ENCODE measurements around the gene RIMBP2. TPM values are rescaled to one million over a fixed set of nuclear protein-coding genes. Genes with fewer than 3 reads are reported as not detected.

RIMBP2 gene
- total RNA-seq, 2 donors from 2014 or later: 0.14 TPM; not detected in 1

DNA sequence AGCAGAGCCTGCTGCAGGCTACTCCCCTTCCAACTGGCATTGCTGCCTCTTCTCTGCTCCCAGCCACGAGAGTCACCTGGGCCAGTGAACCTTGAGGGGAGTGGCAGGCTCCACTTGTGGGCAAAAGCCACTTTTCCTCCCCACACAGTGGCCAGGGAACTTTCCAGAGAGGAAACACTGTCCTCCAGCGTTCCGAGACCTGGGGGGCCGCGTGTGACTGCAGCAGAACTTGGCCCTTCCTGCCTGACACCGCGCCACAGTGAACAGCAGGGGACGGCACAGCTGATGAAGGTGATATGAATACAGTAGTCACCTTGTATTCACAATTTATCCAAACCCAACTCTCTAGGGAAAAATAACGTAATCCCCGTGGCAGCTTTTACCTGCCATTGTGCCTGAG lies 263.6 kb downstream of the RIMBP2 start:
- no peak for DNase-seq
- no peak overlapping the region for H3K27ac Mint-ChIP-seq
- no peak for ATAC-seq (replicated peaks in 1 of 2)
- no peaks in the 10 kb centered on the region for H3K27me3 Mint-ChIP-seq (ENCODE audit: low read depth)
- no peaks in the 10 kb centered on the region for H3K36me3 Mint-ChIP-seq (ENCODE audit: insufficient read depth in 2 of 2)
- no peaks in the 10 kb centered on the region for H3K9me3 Mint-ChIP-seq
- no peak overlapping the region for H3K4me3 Mint-ChIP-seq
- no peaks in the 10 kb centered on the region for H3K4me1 Mint-ChIP-seq (ENCODE audit: low read depth)

DNA sequence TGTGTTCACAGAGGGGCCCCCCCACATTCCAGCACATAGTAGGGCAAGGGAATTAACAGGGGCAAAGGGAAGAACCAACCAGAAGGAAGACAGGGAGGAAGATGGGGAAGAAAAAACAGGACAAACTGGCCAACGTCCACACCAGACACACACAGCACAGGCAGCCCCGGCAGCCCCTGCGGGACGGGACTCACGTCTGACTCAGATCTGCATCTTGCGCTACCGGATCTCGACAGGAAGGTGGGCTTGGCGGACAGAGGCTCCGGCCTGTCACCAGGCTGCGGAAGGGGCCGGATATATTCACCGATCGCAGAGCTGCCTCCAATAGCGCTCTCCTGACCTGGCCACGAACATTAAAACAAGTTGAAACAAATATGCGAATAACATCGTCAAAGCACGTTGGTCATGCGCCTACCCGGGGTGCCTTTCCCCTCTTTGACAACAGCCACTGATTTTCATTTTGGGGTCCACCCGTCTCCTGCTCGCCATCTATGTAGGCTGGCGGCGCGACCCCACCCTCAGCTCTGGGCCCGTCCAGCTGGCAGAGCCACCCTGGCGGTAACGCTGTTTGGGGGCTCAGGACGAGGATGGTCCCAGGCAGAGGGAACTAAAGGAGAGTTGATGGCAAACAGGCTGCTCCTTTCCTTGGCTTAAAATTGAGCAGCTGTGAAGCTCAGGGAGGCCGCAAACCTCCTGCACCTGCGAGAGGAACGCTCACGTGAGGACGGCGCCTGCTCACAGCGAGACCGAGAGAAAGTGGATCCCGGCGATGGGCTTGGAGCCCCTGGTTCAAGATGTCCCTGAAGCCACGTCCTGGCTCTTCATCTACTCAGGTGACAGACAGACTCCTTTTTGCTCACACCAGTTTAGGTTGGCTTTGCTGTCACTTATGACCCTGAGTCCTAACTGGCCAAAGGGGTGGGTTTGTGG lies 264.8 kb downstream of the RIMBP2 start:
- DNase-seq: no peak

DNA sequence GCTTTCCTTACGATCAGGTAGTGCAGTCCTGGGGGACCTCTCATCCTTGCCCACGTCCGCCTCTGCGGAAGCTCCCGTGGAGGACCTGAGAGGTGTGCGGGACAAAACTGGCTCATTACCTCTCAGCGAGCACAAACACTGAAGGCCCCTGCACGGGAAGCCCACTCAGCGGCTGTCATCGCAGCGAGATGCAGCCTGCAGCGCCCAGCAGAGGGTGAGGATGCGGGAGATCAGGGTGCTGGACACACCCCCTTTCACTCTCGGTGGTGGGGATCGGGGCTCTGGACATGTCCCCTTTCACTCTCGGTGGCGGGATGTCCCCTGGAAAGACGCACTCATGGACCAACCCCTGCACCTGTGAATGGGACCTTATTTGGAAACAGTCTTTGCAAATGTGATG lies 266.8 kb downstream of the RIMBP2 start:
- DNase-seq: no peak
- H3K4me3 Mint-ChIP-seq: no peak overlapping the region
- H3K27ac Mint-ChIP-seq: no peak overlapping the region
- H3K9me3 Mint-ChIP-seq: no peaks in the 10 kb centered on the region
- no peaks in the 10 kb centered on the region for H3K27me3 Mint-ChIP-seq (ENCODE audit: low read depth)
- H3K4me1 Mint-ChIP-seq (ENCODE audit: low read depth): no peaks in the 10 kb centered on the region
- ATAC-seq (replicated peaks in 1 of 2): no peak
- H3K36me3 Mint-ChIP-seq (ENCODE audit: insufficient read depth in 2 of 2): no peaks in the 10 kb centered on the region

More for the DNA sequence above, 264.8 kb downstream of the RIMBP2 start:
- Mint-ChIP-seq H3K9me3 (no peaks in the 10 kb centered on the region), H3K4me3 (no peak overlapping the region), H3K27me3 (ENCODE audit: low read depth) (no peaks in the 10 kb centered on the region), H3K36me3 (ENCODE audit: insufficient read depth in 2 of 2) (no peaks in the 10 kb centered on the region), H3K27ac (no peak overlapping the region), H3K4me1 (ENCODE audit: low read depth) (no peaks in the 10 kb centered on the region)
- no peak for ATAC-seq (replicated peaks in 1 of 2)

DNA sequence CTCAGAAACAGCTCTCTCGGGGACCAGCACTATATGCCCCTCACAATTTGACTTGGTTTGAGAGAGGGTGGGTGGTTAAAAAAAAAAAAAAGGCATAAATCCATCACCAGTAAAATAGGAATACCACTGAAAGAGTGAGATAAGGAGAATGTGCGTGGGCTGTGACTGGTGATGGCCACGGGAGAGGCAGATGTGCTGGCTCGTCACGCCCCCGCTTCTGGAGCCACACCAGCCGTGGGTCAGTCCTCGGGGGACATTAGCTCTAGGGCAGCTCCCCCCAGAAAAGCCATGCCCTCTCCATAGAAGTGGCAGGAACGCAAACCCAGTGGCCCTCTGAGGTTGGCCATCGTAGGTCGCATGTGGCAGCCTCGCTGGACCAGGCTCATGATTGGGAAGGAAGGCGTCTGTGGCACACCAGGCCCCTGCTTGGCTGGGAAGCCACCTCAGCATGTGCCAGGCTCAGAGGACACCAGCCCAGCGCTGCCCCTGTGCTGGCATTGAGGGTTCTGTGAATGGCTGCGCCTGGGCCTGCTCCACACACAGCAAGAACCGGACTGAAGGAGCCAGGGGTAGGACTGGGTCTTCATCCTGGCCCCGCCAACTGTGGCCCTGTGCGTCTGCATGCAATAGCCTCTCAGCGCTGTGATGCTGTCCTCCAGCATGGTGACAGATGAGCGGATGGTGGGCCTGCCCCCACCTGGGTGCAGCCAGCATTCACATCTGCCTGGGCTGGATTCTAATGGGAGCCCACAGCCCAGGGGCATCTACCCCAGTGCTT lies 267.9 kb downstream of the RIMBP2 start:
- Mint-ChIP-seq H3K27ac (no peak overlapping the region), H3K9me3 (no peaks in the 10 kb centered on the region)
- no peak for ATAC-seq (replicated peaks in 1 of 2)

DNA sequence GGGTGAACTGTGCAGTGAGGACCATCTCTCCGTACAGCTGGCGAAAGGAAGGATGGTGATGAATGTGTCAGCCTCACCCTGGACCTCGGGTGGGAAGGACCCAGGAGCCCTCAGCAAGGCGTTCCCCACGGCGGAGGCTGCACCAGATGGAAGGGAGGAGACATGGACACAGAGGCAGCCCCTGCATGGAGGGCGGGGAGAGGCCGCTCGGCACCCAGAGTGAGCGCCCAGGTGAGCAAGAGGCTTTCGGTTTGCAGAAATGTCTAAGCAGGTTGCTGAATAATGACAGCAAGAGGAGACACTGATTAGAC lies 268.5 kb downstream of the RIMBP2 start:
- Mint-ChIP-seq H3K4me1 (ENCODE audit: low read depth) (no peaks in the 10 kb centered on the region), H3K36me3 (ENCODE audit: insufficient read depth in 2 of 2) (no peaks in the 10 kb centered on the region), H3K4me3 (no peak overlapping the region), H3K27me3 (ENCODE audit: low read depth) (no peaks in the 10 kb centered on the region), H3K9me3 (no peaks in the 10 kb centered on the region), H3K27ac (no peak overlapping the region)
- ATAC-seq (replicated peaks in 1 of 2) (no peak), DNase-seq (no peak)

More for the DNA sequence above, 267.9 kb downstream of the RIMBP2 start:
- H3K4me3 Mint-ChIP-seq: no peak overlapping the region
- H3K4me1 Mint-ChIP-seq (ENCODE audit: low read depth): no peaks in the 10 kb centered on the region
- no peaks in the 10 kb centered on the region for H3K27me3 Mint-ChIP-seq (ENCODE audit: low read depth)
- no peak for DNase-seq
- H3K36me3 Mint-ChIP-seq (ENCODE audit: insufficient read depth in 2 of 2): no peaks in the 10 kb centered on the region

DNA sequence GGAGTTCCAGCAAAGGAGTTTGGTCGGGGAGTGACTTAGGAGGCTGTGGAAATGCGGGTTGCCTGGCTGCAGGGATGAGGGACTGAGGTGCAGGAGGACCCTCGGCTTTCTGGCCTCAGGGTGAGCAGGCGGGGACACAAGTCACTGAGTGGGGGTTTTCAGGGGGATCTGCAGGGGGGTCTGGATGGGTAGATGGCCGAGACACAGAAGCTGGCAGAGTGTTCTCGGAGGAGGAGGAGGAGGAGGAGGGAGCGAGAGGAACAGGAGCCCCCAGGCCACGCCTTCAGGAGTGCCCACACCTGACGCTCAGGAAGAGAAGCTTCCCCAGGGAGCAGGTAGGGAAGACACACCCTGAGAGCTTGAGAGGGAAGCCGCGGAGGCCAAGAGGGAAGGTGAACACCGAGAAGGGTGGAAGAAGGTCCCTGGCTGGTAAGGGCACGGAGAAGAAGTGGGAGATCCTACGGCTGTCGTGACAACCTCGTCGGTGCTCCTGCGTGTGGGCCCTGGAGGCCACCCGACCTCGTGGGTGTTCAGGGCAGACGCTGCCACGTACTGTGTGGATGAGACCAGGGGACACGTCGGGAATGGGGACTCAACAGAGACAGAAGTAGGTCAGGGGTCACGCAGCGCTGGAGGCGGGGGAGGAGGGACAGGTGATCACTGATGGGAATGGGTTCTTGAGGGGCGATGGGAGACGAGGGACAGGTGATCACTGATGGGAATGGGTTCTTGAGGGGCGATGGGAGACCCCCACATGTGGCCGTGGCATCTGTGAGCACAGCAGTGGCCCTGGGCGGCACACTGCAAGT lies 269.0 kb downstream of the RIMBP2 start:
- no peak for DNase-seq
- ATAC-seq (replicated peaks in 1 of 2): no peak
- Mint-ChIP-seq H3K4me3 (no peak overlapping the region), H3K4me1 (ENCODE audit: low read depth) (no peaks in the 10 kb centered on the region), H3K9me3 (no peaks in the 10 kb centered on the region), H3K27ac (no peak overlapping the region), H3K36me3 (ENCODE audit: insufficient read depth in 2 of 2) (no peaks in the 10 kb centered on the region), H3K27me3 (ENCODE audit: low read depth) (no peaks in the 10 kb centered on the region)

DNA sequence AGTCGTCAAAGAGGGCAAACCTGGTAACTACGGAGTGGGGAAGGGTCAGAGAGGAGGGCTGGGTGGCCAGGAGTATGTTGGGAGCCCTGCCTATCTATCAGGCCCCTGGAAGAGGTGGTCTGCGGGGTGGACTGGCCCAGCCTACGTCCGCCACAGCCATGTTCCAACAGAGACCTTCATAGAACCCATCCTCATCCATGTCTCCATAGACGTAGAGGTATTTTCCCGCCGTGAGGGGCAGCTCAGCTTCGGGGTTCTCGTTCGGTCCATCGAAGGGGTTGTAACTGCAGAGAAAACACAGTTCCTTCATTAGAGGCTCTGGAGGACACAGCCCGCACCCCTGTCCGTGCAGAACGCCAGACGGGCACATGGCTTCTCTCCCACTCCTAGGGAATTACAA lies 271.1 kb downstream of the RIMBP2 start:
- Mint-ChIP-seq H3K27me3 (ENCODE audit: low read depth) (no peaks in the 10 kb centered on the region), H3K9me3 (no peaks in the 10 kb centered on the region), H3K4me3 (no peak overlapping the region), H3K27ac (no peak overlapping the region), H3K36me3 (ENCODE audit: insufficient read depth in 2 of 2) (peaks cover 0 to 1% of the 10 kb centered on the region in 2 donors), H3K4me1 (ENCODE audit: low read depth) (no peaks in the 10 kb centered on the region)
- DNase-seq: no peak
- no peak for ATAC-seq (replicated peaks in 1 of 2)

DNA sequence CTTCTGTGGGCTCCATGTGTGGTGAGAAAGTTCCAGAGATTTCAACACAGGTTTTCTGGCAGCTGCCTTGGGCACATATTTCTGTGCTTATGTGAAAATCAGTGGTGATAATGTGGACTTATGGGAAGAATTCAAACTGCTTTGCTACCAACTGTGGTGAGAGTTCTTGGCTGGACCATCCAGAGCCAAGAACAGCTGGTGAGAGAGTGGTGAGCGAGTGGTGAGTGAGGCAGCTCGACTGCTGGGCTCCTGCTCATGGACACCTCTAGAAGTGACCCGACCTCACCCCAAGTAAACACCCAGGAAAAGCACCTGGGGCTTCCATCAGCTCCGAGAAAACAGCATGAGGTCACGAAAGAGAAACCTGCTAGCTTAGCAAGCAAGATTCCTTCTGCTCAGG lies 272.0 kb downstream of the RIMBP2 start:
- Mint-ChIP-seq H3K36me3 (ENCODE audit: insufficient read depth in 2 of 2) (peaks cover 1% of the 10 kb centered on the region in 2 donors), H3K27ac (no peak overlapping the region), H3K9me3 (peaks cover 2% of the 10 kb centered on the region in 2 donors), H3K27me3 (ENCODE audit: low read depth) (no peaks in the 10 kb centered on the region), H3K4me1 (ENCODE audit: low read depth) (no peaks in the 10 kb centered on the region), H3K4me3 (no peak overlapping the region)
- DNase-seq (no peak), ATAC-seq (replicated peaks in 1 of 2) (no peak)

DNA sequence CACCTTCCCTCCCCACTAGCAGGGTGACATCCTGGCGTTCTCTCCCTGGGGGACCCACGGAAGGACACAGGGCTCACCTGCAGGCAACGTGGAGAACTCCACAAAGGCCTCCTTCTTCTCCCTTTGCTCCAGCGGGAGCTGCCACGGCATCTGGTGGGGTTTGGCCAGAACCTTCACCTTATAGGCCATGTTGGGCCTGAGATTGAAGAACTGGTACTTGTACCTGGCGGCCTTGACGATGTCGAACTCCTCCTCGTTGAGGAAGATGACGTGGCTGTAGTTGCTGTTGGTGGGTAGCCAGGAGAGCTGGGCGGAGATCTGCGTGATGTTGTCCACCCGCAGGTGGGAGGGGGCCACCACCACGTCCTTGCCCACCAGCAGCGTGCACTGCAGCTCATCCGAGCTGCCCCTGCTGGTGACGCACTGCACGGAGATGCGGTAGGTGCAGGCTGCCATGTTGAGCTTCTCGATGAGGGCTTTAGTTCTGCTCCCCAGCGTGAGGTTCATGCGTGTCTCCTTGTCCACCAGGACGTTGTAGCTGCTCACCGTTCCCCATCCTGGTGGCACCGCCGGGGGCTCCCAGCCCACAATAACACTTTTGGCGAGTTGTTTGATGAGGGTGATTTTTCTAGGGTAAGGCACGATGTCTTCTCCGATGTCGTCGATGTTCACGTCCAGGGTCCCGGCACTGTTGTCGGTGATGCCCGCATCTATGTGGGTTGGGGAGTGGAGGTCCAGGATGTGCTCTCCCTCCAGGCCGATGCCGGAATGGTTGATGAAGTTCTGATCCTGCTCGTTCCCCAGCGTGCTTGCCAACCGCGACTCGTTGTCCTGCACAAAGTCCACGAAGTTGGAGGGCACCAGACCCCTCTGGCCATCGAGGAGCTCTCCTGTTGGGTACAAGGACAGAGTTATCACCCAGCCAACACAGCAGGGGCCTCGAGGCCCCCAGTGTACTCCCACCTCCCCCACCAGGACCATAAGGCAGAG lies 274.0 kb downstream of the RIMBP2 start:
- no peaks in the 10 kb centered on the region for H3K27me3 Mint-ChIP-seq (ENCODE audit: low read depth)
- peaks cover 1 to 2% of the 10 kb centered on the region in 2 donors for H3K36me3 Mint-ChIP-seq (ENCODE audit: insufficient read depth in 2 of 2)
- H3K27ac Mint-ChIP-seq: no peak overlapping the region
- peaks cover 2 to 4% of the 10 kb centered on the region in 2 donors for H3K9me3 Mint-ChIP-seq
- no peaks in the 10 kb centered on the region for H3K4me1 Mint-ChIP-seq (ENCODE audit: low read depth)
- DNase-seq (no peak), ATAC-seq (replicated peaks in 1 of 2) (no peak)
- no peak overlapping the region for H3K4me3 Mint-ChIP-seq

DNA sequence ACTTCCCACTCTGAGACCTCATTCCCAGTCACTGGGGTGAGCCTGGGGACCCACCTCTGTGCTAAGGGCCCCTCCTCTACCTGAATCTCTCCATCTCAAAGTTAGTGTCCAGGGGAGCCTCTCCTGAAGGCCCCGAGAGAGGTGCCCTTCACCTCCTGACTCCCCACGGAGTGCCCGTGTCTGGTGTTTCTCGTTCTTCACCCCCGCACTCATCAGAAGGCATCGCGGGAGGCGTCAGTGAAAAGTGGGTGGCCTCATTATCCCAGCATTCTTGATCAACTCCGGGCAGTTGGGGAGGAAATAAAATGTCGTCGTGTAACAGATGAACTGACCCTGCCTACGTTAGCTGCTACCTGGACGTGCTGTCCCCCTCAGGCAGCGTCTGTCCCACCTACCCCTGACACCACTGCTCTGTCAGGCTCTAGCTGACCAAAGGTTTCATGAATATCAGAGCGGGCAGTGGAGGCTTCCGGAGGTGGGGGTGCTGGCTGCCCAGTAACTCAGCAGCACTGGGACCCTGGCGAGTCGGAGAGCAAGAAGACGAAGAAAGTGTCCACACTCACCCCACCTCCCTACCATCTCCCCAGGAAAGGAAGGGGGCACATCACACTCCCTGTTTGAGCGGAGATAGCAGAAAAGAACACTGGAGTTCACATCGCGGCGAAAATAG lies 275.6 kb downstream of the RIMBP2 start:
- Mint-ChIP-seq H3K4me1 (ENCODE audit: low read depth) (no peaks in the 10 kb centered on the region), H3K27me3 (ENCODE audit: low read depth) (no peaks in the 10 kb centered on the region), H3K4me3 (no peak overlapping the region), H3K9me3 (peaks cover 2 to 4% of the 10 kb centered on the region in 2 donors), H3K27ac (no peak overlapping the region), H3K36me3 (ENCODE audit: insufficient read depth in 2 of 2) (peaks cover 1 to 2% of the 10 kb centered on the region in 2 donors)
- no peak for ATAC-seq (replicated peaks in 1 of 2)
- DNase-seq: no peak

DNA sequence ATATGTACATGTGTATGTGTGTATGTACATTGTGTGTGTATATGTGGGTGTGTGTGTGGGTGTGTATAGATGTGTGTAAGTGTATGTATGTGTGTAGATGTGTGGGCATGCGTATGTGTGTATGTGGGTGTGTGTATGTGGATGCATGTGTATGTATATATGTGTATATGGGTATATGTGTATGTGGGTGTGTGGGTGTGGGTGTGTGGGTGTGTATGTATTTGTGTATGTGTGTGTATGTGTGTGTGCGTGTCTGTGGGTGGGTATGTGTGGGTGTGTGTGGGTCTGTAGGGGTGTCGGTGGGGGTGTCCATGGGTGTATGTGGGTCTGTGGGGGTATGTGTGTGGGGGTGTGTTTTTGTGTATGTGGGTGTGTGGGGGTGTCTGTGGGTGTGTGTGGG lies 276.8 kb downstream of the RIMBP2 start:
- DNase-seq: no peak
- Mint-ChIP-seq H3K9me3 (peaks cover 2 to 4% of the 10 kb centered on the region in 2 donors), H3K27me3 (ENCODE audit: low read depth) (no peaks in the 10 kb centered on the region), H3K27ac (no peak overlapping the region), H3K4me3 (no peak overlapping the region), H3K4me1 (ENCODE audit: low read depth) (no peaks in the 10 kb centered on the region), H3K36me3 (ENCODE audit: insufficient read depth in 2 of 2) (peaks cover 1 to 2% of the 10 kb centered on the region in 2 donors)
- ATAC-seq (replicated peaks in 1 of 2): no peak

DNA sequence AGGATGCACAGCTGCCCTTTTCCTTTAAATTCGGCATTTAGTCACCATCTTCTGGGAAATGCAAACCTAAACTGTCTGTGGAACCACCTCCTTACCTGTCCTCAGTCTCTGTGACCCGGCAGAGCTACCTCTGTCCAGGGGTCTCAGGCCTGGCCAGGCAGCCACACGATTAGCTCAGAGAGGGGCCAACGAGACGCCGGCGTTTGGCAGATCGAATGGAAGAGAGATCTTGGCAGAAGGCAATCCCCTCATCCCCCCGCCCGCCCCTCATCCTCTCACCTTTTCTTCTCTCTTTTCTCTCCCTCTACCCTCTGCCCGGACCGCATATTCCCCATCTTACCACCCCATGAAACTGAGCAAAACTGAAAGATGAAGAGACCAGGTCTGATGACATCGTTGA lies 277.4 kb downstream of the RIMBP2 start:
- no peak for ATAC-seq (replicated peaks in 1 of 2)
- Mint-ChIP-seq H3K4me1 (ENCODE audit: low read depth) (no peaks in the 10 kb centered on the region), H3K9me3 (peaks cover 2 to 4% of the 10 kb centered on the region in 2 donors), H3K27me3 (ENCODE audit: low read depth) (no peaks in the 10 kb centered on the region), H3K36me3 (ENCODE audit: insufficient read depth in 2 of 2) (peaks cover 1 to 2% of the 10 kb centered on the region in 2 donors), H3K27ac (no peak overlapping the region), H3K4me3 (no peak overlapping the region)
- DNase-seq: no peak

Measured in activated T-cell treated with anti-CD3 and anti-CD28 coated beads, Interleukin-2, amount 50 U/mL, for 72 hours (primary cell).